Amniotic stem cell (primary cell): ENCODE results near the gene SOX9.
"Not testable (repeated sequence)": the region's sequence is repeated elsewhere in the genome, so short reads cannot be mapped to it uniquely, and the experiment has no call there.

Source experiments
- DNase-seq: peaks from one replicate; lab custom pipeline; 2025; lab: John Stamatoyannopoulos, UW

The SOX9 gene

DNA sequence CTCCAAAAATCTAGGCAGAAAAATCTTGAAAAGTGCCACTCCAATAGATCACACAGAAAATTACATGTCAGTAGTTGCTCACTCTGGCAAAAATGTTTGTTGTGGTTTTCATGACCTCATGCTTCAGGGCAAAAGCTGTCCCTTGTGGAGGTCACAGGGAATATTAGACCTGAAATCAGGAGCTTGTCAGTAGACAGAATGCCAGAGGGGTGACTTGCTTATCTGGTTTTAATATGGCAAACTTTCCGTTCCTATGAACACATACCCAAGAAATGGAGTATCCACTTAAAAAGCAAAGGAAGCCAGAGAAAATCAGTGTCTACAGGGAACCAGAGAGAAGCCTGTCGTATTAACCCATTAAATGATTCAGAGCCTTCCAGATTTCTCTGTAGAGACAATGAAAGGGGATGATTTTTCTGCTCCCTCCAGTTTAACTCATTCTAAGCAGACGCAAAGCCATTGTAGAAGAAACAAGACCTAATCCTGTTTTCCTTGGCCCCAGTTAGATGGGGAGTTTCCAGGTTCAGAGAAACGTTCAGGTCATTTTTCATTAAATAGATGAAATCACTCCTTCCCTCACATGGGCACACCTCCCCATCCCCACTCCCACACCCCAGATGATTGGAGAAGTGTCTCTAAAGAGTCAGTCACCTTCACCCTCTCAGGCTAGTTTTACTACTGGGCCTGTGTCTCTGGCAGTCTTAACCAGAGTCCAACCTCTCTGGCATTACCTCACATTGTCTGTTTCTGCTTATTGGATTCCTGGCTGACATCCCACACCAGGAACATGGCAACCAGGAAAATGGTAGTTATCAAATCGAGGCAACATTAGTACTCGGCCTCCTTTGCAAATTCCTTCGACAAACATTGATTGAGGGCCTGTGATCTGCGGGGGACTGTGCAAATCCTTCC is 6.0 kb downstream of the SOX9 start:
- no peak for DNase-seq

- no peak for DNase-seq
Observed at GRCh38 chr17:72128039-72128438, 7.2 kb downstream of the SOX9 start.

GRCh38 chr17:72134608-72135394 is 14.0 kb downstream of the SOX9 start:
- DNase-seq = no peak

- no peak for DNase-seq
Observed at GRCh38 chr17:72135546-72136325, 14.9 kb downstream of the SOX9 start.

DNA sequence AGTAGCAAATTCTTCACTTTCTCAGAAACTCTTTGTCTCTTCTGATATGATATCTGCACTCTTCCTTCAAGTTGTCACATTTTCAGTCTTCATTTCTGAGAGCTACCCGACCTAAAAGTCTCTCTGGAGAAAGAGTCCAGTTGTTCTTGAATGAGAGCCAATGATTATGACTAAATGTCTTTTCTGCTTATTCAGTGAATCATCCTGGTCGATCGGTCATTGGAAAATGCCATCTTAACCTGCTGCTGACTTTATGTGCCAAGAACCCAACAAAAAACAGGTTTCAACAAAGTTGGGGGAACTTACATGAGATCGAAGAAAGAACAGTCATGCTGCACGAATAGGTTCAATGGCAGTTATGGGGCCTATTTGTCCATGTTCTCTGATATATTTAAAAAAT is 15.9 kb downstream of the SOX9 start:
- DNase-seq = peak; percentile 29

DNA sequence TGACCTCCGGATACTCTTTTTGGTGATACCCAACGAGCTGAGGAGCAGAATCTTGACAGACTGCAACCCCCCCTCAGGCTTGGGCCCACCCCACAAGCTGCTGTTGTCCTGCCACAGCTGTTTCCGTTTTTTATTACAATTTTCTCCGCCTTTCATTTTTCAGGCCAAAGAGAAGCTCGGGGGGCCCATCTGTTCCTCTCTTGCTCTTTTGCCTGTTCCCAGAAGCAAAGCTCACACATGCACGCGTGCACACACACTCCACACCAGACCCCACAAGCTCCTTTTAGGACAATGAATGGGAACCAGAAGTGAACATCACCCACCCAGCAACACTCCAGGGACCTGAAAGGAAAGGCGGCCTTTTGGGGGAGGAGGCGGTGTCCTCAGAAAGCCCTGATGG is 16.3 kb downstream of the SOX9 start:
- no peak for DNase-seq

GRCh38 chr17:72139212-72139611 is 18.4 kb downstream of the SOX9 start:
- DNase-seq = no peak

DNA sequence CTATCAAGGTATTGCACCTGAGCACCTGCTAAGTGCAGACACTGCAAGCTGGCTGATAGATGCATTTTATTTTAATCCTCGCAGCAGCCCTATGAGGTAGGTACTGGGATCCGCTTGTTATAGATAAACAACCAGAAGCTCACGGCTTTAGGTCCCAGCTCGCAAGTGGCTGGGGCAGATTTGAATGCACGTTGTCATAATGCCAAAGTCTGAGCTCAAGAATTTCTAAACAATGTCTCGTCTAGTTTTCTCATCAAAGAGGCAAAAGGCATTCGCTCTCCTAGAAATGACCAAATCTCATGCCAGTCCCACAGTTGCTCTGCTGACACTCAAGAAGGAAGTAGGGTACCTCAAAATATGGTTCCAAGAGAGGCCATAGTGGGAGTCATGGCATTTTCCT is 20.5 kb downstream of the SOX9 start:
- DNase-seq = no peak

GRCh38 chr17:72142097-72142496 is 21.3 kb downstream of the SOX9 start:
- not testable (repeated sequence) for DNase-seq

DNA sequence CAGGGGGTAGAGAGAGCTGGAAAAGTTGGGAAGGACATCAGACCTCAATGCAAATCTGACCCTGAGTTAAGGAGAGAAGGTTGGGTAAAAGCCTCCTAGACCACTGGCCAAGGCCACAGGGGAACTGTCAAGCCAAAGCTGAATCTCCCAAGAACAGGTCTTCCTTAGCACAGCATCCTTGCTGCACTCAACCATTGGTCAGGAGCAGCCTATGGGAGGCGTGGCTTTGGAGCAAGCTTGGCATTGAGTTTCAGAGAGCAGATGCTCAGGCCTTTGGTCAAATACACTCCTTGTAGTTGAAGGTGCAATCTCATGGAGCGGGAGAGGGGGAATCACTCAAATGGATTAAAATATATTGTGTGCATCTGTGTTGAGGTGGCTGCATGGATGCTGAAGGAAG is 21.8 kb downstream of the SOX9 start:
- DNase-seq = no peak

DNA sequence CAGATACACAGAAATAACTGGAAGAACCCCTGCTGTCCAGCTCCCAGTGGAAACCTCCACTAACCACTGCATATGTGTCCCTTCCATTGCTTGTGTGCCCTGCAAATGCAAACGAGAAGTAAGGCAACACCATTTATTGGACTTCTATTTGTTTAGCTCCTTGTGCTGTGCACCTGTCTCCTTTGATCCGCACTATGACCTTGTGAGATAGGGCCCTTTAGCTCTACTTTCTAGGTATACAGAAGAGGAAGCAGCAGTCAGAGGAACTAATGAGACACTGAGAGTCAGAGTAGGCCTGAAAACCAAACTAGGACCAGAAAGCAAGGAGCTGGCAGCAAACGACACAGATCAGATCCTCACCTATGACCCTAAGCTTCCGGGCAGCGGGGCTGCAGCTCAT is 22.4 kb downstream of the SOX9 start:
- no peak for DNase-seq

DNA sequence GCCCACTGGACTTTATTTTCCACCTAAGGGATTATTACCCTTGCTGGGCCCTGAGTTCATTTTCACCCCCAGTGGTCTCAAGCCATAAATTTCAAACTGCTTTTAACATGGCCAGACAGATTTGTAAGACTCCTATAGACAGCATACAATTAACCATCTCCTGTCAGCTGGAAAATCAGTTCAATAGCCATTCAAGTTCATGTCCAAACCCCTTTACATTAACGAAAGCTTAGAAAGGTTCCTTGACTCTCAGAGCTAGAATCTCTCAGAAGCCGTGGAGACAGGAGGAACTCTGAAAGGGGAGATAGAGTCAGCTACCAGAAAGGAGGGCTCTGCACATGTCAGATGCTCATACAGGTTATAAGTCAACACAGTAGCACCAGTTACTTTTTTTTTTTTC is 23.3 kb downstream of the SOX9 start:
- no peak for DNase-seq

GRCh38 chr17:72145562-72145961 is 24.7 kb downstream of the SOX9 start:
- no peak for DNase-seq

DNA sequence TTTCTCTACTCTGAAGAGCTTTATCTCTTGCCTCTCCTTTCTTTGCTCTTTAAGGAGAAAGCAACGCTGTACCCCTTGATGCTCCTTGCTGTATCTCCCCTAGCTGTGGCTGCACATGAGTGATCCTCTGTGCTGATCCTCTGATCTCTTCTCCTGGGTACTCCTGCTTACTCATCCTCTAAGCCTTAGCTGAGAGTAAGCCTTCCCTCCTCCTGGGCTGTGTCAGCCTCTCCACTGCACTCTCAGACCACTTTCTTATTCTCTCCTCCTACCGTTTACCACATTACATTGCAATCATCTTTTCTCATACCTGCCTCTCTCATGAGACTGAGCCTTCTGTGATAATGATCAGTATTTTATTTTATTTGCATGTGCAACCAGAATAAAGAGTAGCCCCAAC is 25.1 kb downstream of the SOX9 start:
- DNase-seq = no peak

GRCh38 chr17:72146371-72146770 is 25.6 kb downstream of the SOX9 start:
- no peak for DNase-seq

DNA sequence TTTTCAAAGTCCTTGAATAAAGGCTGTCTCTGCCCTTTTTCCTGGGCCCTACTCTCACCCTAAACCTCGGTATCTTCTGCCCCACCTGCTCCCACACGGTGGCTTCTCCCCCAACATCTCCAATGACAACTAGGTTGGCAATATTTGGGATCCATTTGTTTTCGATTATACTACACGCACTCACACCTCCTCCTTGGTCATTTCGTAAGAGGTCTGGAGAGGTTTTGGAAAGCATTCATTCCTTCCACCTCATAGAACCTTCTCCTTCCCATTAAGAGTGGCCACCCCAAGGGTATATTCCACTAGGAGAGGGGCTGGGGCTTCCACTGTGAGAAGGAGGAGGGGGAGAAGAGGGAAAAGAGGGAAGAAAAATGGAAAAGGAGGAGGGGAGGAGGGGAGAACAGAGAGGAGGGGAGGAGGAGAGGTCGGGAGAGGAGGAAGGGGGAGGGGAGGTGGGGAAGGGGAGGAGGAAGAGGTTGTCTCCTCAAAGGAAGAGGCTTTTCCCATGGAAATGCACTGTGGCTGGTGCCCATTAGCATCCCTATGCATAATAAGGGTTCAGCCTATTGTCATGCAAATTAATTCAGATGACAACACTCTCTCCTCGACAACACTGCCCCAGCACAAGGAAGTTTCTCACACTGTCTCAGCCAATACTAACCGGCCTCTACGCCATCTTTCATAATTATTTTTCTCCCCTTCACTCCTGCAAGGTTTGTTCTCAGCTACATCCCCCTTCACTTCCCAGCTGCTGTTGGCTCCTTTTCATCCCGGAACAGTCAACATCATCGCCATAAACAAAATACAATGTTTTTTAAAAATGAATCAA is 30.0 kb downstream of the SOX9 start:
- no peak for DNase-seq

DNA sequence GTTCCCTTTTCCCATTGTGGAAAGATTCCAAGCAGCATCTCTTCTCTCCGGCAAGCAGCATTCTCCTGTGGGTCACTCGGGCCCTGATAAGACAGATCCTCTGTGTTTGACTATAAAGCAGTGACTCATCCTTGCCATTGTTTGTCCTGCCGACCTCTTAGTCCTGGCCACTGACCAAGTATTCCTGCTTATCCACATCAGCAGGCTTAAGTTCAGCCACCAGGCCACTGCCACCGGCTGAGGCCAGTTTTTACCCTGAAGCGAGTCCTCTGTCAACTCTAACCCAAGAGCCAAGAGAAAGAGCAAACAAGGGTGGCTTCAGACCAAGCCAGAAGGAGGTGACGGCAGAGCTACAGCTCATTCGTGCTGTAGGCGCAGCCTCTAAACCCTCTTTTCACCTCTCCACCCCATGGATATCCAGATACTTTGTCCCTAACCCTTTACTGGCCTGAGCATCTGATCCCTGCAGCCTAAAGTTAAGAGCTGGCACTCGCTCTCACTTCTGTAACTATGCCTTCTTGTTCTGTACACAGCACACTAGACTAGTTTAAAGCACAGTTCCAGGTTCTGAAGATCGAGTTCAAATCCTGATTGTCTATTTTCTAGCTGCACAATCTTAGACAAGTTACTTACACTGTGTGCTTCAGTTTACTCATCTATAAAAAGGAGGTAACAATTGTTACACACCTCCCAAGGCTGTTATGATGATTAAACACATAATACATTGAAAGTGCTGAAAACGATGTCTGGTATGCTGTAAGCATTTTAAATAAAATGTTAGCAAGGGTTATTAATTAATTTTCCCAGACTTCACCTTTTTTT is 31.0 kb downstream of the SOX9 start:
- DNase-seq = no peak

GRCh38 chr17:72152387-72152929 is 31.6 kb downstream of the SOX9 start:
- no peak for DNase-seq

DNA sequence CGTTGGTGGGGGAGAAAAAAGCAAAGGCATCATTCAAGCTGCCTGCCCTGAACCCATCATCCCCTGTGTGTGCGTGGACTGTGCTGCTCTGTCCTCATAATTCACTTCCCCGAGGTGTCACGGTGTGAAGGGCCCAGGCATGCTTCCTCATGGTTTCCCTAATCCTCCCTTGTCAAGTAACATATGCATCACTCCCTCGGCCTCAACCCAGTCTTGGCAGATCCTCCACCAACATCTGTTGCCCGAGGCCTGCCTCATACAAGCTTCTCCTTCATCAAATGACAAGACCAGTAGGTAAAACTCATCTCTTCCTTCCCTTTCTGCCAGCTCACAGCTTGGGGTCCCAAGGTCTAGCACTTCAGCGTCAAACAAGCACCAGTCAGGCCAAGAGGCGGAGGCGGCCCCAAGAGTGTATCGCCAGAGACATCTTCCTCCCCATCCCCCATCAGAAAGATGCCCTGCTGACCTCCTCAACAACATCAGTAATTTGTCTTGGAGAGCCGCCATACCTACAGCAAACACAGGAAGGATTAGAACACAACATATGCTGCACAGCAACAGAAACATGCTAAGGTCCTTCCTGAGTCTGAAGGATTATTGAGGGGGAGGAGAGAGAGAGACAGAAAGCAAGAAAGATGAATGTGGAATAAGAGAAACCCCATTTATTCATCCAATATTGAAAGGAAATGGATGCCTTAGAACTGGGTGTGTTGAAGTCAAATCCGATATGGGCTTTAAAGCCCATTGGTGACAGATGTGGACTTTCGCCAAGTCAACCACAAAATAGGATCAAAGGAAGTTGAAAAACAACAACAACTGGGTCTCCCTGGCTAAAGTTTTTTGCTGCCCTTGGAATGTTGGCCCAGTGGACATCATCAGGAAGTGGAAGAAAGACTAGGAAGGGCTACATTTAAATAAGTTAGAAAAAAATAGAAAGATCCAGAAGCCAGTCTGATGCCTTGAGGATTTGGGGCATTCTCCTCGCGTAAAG is 38.4 kb downstream of the SOX9 start:
- no peak for DNase-seq
